ENCODE data around the gene SAXO1.

- TF ChIP-seq POLR2A (IDR thresholded peaks at IDR 0.05) (no peak), CTCF (IDR thresholded peaks at IDR 0.05) (no peak)
These were observed 3.6 kb upstream of the SAXO1 start for GRCh38 chr9:19036611-19037010.

Measured in vagina (tissue), 2 donors.